Epidermal melanocyte (primary cell): ENCODE measurements around the gene ZSCAN21.
A peak's percentile ranks its signal among the peaks of the same experiment; 100 is the strongest.
"Not testable (repeated sequence)": the region's sequence is repeated elsewhere in the genome, so short reads cannot be mapped to it uniquely, and the experiment has no call there.

Source experiments
- DNase-seq: peaks from one replicate; pipeline ENCODE4 v3.0.0; 2011; ENCODE audit warnings: low spot score; ENCODE audit not compliant: insufficient read length

Gene ZSCAN21

GRCh38 chr7:100049441-100050291, at the start of gene ZSCAN21:
Gene ZSCAN21 (plus strand): TSS chr7:100049774. CDS start chr7:100057007, 7,233 bp downstream.
- DNase-seq, result peak; percentile 88

- DNase-seq, result no peak
These were observed 49.3 kb upstream of the ZSCAN21 start for GRCh38 chr7:100000239-100000638.

GRCh38 chr7:100003711-100004661, 45.6 kb upstream of the ZSCAN21 start:
- peak; percentile 42 for DNase-seq

GRCh38 chr7:100007887-100008286, 41.7 kb upstream of the ZSCAN21 start:
- no peak for DNase-seq

- no peak for DNase-seq
These were observed 41.0 kb upstream of the ZSCAN21 start for GRCh38 chr7:100008525-100008924.

GRCh38 chr7:100009952-100010351, 39.6 kb upstream of the ZSCAN21 start:
- not testable (repeated sequence) for DNase-seq

GRCh38 chr7:100010901-100011300, 38.7 kb upstream of the ZSCAN21 start:
- no peak for DNase-seq

GRCh38 chr7:100011516-100011915, 38.1 kb upstream of the ZSCAN21 start:
- no peak for DNase-seq

- not testable (repeated sequence) for DNase-seq
These were observed 36.9 kb upstream of the ZSCAN21 start for GRCh38 chr7:100012385-100013327.

- DNase-seq, result no peak
These were observed 36.3 kb upstream of the ZSCAN21 start for GRCh38 chr7:100013328-100013676.

- peak; percentile 90 for DNase-seq
These were observed 34.1 kb upstream of the ZSCAN21 start, which contains the start of gene ZKSCAN1 for GRCh38 chr7:100015232-100016214. Gene ZKSCAN1 (plus strand): TSS chr7:100015596. CDS start chr7:100023507, 7,911 bp downstream.

GRCh38 chr7:100016215-100016901, 33.2 kb upstream of the ZSCAN21 start:
- DNase-seq, result peak; percentile 67

GRCh38 chr7:100017300-100017699, 32.3 kb upstream of the ZSCAN21 start:
- DNase-seq, result no peak

- DNase-seq, result no peak
These were observed 31.7 kb upstream of the ZSCAN21 start for GRCh38 chr7:100017875-100018274.

- peak; percentile 4 for DNase-seq
These were observed 29.7 kb upstream of the ZSCAN21 start for GRCh38 chr7:100019908-100020307.

- peak; percentile 14 for DNase-seq
These were observed 28.3 kb upstream of the ZSCAN21 start for GRCh38 chr7:100021297-100021696.

- no peak for DNase-seq
These were observed 27.0 kb upstream of the ZSCAN21 start for GRCh38 chr7:100022621-100023020.

GRCh38 chr7:100023526-100023925, 26.0 kb upstream of the ZSCAN21 start:
- peak; percentile 5 for DNase-seq

GRCh38 chr7:100024020-100024619, 25.5 kb upstream of the ZSCAN21 start:
- DNase-seq, result peak; percentile 5
